HCT116 (cell line): ENCODE data around the gene TXNDC16. TPM values are rescaled to one million over a fixed set of nuclear protein-coding genes. Genes with fewer than 3 reads are reported as not detected.

Experiments
- ATAC-seq: fragments of 200-7000 bp; cut with Tn5 transposase; 2 replicates; pipeline ENCODE4 v1.9.1; 2020; ENCODE audit warnings: mild to moderate bottlenecking, moderate library complexity
- BruUV-seq: library from RNA; stranded (reverse); fragments of 400-500 nt; replicated peaks from 2 replicates; lab custom pipeline; 2021; lab: Mats Ljungman, UMichigan
- CTCF ChIA-PET: fragments of 300-600 bp; sonication (Branson Sonifier 250); formaldehyde crosslinking; loops from one replicate; lab custom pipeline; 2021; ENCODE audit warnings: antibody characterized with exemption; lab: Charles Lee
- POLR2A ChIA-PET: fragments of 300-600, 350-600 bp; sonication (Branson Sonifier 250); formaldehyde crosslinking; loops from one replicate; lab custom pipeline; 2021; ENCODE audit warnings: antibody characterized with exemption; lab: Charles Lee
- RAD21 ChIA-PET, 2 experiments: fragments of 300-600 bp; sonication (Branson Sonifier 250); formaldehyde crosslinking; loops; one replicate each; lab custom pipeline; 2023; ENCODE audit warnings: low total read pairs in 2 of 2; ENCODE audit not compliant: uncharacterized antibody in 2 of 2, unreplicated experiment in 2 of 2, low non-redundant PET in 1 of 2; lab: Charles Lee
- DNase-seq: peaks from one replicate; pipeline ENCODE4 v3.0.0-alpha.2; 2010; ENCODE audit warnings: low read depth, low spot score
- H2AFZ ChIP-seq: fragments of 200-600 bp; shearing (Covaris generic), sonication (generic); 2 replicates; pipeline ENCODE4 v1.6.1; 2017; ENCODE audit warnings: low read depth, mixed run types, mixed read lengths, antibody characterized with exemption, low read length; ENCODE audit not compliant: poor library complexity, severe bottlenecking
- H3K27ac ChIP-seq: 2 replicates; pipeline ENCODE4 v1.5.1; 2012; ENCODE audit warnings: low read depth, low read length
- H3K27me3 ChIP-seq: fragments of 200-600 bp; sonication (generic); 2 replicates; pipeline ENCODE4 v1.6.1; 2016; ENCODE audit warnings: mixed run types, low read length, mixed read lengths; ENCODE audit not compliant: insufficient read depth
- H3K36me3 ChIP-seq, 2 experiments: fragments of 200-500 bp in 1 of 2; fragments of 200-600 bp in 1 of 2; sonication (Bioruptor generic) in 1 of 2; sonication (generic) in 1 of 2; 2 replicates each; pipeline versions ENCODE4 v1.5.1 to v1.6.1; 2014 to 2016; ENCODE audit warnings: low read length in 2 of 2, inconsistent platforms in 1 of 2, mixed read lengths in 1 of 2, mixed run types in 1 of 2; ENCODE audit not compliant: insufficient read depth in 2 of 2, control insufficient read depth in 1 of 2
- H3K4me1 ChIP-seq, 2 experiments: fragments of 200-600 bp in 1 of 2; sonication (generic) in 1 of 2; 2 replicates each; pipeline versions ENCODE4 v1.5.1 to v1.6.1; 2012 to 2017; ENCODE audit warnings: low read length in 2 of 2, inconsistent platforms in 1 of 2, mild to moderate bottlenecking in 1 of 2, mixed read lengths in 1 of 2, mixed run types in 1 of 2, moderate library complexity in 1 of 2; ENCODE audit not compliant: insufficient read depth in 2 of 2, control insufficient read depth in 1 of 2
- H3K4me2 ChIP-seq: fragments of 200-600 bp; sonication (generic); 2 replicates; pipeline ENCODE4 v1.6.1; 2017; ENCODE audit warnings: mixed run types, low read length, mixed read lengths
- H3K4me3 ChIP-seq, 2 experiments: fragments of 200-600 bp in 1 of 2; sonication (generic) in 1 of 2; replicated peaks in 1 of 2; 2 replicates each; pipeline ENCODE4 v1.5.1; 2011 to 2016; ENCODE audit warnings: low read length in 2 of 2, control low read depth in 1 of 2, low read depth in 1 of 2, mild to moderate bottlenecking in 1 of 2, mixed read lengths in 1 of 2, mixed run types in 1 of 2
- H3K79me2 ChIP-seq: fragments of 200-600 bp; sonication (generic); 2 replicates; pipeline ENCODE4 v1.6.1; 2017; ENCODE audit warnings: mild to moderate bottlenecking, mixed run types, low read length, moderate library complexity, mixed read lengths; ENCODE audit not compliant: insufficient read depth
- H3K9ac ChIP-seq: fragments of 200-600 bp; sonication (generic); 2 replicates; pipeline ENCODE4 v1.6.1; 2016; ENCODE audit warnings: low read length, mixed read lengths
- H3K9me2 ChIP-seq: fragments of 200-600 bp; sonication (generic), shearing (Covaris generic); 2 replicates; pipeline ENCODE4 v1.6.1; 2017; ENCODE audit warnings: mixed run types, mild to moderate bottlenecking, moderate library complexity; ENCODE audit not compliant: insufficient read depth
- H3K9me3 ChIP-seq, 2 experiments: fragments of 200-500 bp in 1 of 2; fragments of 200-600 bp in 1 of 2; sonication (Bioruptor generic) in 1 of 2; sonication (generic) in 1 of 2; 2 replicates each; pipeline ENCODE4 v1.6.1; 2014 to 2017; ENCODE audit warnings: low read length in 2 of 2, mixed read lengths in 2 of 2, inconsistent platforms in 1 of 2, low read depth in 1 of 2, mild to moderate bottlenecking in 1 of 2, mixed run types in 1 of 2, moderate library complexity in 1 of 2; ENCODE audit not compliant: control insufficient read depth in 1 of 2, insufficient read depth in 1 of 2
- H4K20me1 ChIP-seq: fragments of 200-600 bp; sonication (generic), shearing (Covaris generic); 2 replicates; pipeline ENCODE4 v1.6.1; 2017; ENCODE audit warnings: mixed run types, mild to moderate bottlenecking, moderate library complexity; ENCODE audit not compliant: insufficient read depth
- CEBPB ChIP-seq: IDR thresholded peaks from 2 replicates; pipeline ENCODE4 v1.6.1; 2012; ENCODE audit warnings: low read depth
- ELF1 ChIP-seq: IDR thresholded peaks from 2 replicates; pipeline ENCODE4 v1.6.1; 2012; ENCODE audit warnings: low read depth, borderline replicate concordance
- EZH2 ChIP-seq: fragments of 200-600 bp; sonication (generic); IDR thresholded peaks from 2 replicates; pipeline ENCODE4 v1.6.1; 2017; ENCODE audit warnings: antibody characterized with exemption, mixed run types
- JUND ChIP-seq: IDR thresholded peaks from 2 replicates; pipeline ENCODE4 v1.6.1; 2012
- POLR2A ChIP-seq: IDR thresholded peaks from 2 replicates; pipeline ENCODE4 v1.7.0; 2011; ENCODE audit warnings: borderline replicate concordance; ENCODE audit not compliant: insufficient read depth, insufficient read length; ENCODE audit errors: extremely low read depth
- RAD21 ChIP-seq: IDR thresholded peaks from 2 replicates; pipeline ENCODE4 v1.6.1; 2012; ENCODE audit warnings: low read depth, mild to moderate bottlenecking
- SP1 ChIP-seq: IDR thresholded peaks from 2 replicates; pipeline ENCODE4 v1.6.1; 2012; ENCODE audit warnings: low read depth
- TCF7L2 ChIP-seq: IDR thresholded peaks from 2 replicates; pipeline ENCODE4 v1.7.0; 2011; ENCODE audit warnings: borderline replicate concordance, inconsistent platforms; ENCODE audit not compliant: insufficient read depth, insufficient read length; ENCODE audit errors: extremely low read depth
- YY1 ChIP-seq: IDR thresholded peaks from 2 replicates; pipeline ENCODE4 v1.6.1; 2011; ENCODE audit warnings: low read length, low read depth, moderate library complexity, mild to moderate bottlenecking; ENCODE audit not compliant: insufficient replicate concordance; ENCODE audit errors: extremely low read depth
- ZFX ChIP-seq: fragments of 450-650 bp; IDR thresholded peaks from 2 replicates; pipeline ENCODE4 v1.6.1; 2017
- ZNF274 ChIP-seq: fragments of 200-500 bp; sonication (Bioruptor generic); IDR thresholded peaks from 2 replicates; pipeline ENCODE4 v1.6.1; 2014; ENCODE audit warnings: mild to moderate bottlenecking, low read depth, low read length, inconsistent platforms
- intact Hi-C: fragments of 100-400 bp; cut with micrococcal nuclease; formaldehyde crosslinking; loops from 2 replicates; pipeline ENCODE4 v1.10.0; 2022
- total RNA-seq: library from RNA; stranded (reverse); gene quantifications from one replicate; pipeline ENCODE4 v1.2.1, GENCODE V29; 2021; ENCODE audit not compliant: unreplicated experiment
- TF ChIP-seq, protein P1 (sequence below): IDR thresholded peaks from 2 replicates; pipeline ENCODE4 v1.6.1; 2012
- TF ChIP-seq, protein P2 (sequence below): IDR thresholded peaks from 2 replicates; pipeline ENCODE4 v1.6.1; 2011; ENCODE audit warnings: mild to moderate bottlenecking, low read length, moderate library complexity; ENCODE audit not compliant: insufficient replicate concordance; ENCODE audit errors: extremely low read depth

The TXNDC16 gene
- total RNA-seq, 1 experiment from 2014 or later, result 2.7 TPM

DNA sequence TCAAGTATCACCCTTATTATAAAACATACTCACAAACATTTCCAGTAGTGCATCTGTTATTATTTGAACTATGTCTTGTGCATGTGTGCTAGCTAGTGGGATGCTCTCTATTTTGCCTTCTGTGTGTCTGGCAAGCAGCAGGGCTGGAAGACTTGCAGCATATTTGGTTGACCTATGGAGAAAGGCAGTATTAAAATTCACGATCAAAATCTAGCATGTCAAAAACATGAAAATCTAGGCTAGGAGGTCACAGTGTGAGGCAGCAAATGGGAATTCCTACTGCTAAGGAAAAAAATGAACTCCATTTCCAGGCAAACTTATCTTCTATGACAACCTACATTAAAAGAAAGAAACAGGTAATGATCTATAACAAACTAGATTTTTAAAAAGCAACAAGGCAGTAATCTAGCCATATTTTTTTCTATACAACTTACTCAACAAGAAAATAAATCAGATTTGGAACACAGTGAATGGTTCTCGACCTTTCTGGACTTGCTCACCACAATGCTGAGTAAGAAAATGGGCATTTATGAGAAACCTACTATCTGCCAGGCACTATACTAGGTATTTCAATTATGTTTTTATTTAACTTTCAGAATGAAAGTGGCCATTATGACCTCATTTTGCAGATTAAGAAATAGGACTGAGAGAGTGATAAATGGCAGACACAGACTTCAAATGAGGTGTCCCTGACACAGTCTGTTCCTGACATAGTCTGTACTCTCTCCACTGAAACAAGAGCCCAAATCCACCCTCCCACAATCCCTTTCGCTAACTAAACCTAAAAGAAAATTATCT, 96.8 kb downstream of the TXNDC16 start:
- Histone ChIP-seq H3K9me2 (no peaks in the 10 kb centered on the region), H3K79me2 (no peaks in the 10 kb centered on the region), H3K4me1 (peaks cover 6 to 10% of the 10 kb centered on the region in 2 experiments), H3K4me3 (no peak overlapping the region), H3K36me3 (no peaks in the 10 kb centered on the region), H3K9ac (no peak overlapping the region), H3K27me3 (no peaks in the 10 kb centered on the region), H3K27ac (no peak overlapping the region), H3K9me3 (no peaks in the 10 kb centered on the region), H2AFZ (no peak overlapping the region)
- RAD21 ChIA-PET, result no interaction called here
- BruUV-seq, result no TSS peak
- CTCF ChIA-PET, result no interaction called here
- DNase-seq, result no peak
- TF ChIP-seq RAD21 (no peak), YY1 (no peak)
- TF ChIP-seq, all 23 proteins: peak for 0
- no peaks in the 10 kb centered on the region for H4K20me1 ChIP-seq
- intact Hi-C loops, result no loop called here
- ATAC-seq, result no peak
- POLR2A ChIA-PET, result no interaction called here
- no peak overlapping the region for H3K4me2 ChIP-seq

DNA sequence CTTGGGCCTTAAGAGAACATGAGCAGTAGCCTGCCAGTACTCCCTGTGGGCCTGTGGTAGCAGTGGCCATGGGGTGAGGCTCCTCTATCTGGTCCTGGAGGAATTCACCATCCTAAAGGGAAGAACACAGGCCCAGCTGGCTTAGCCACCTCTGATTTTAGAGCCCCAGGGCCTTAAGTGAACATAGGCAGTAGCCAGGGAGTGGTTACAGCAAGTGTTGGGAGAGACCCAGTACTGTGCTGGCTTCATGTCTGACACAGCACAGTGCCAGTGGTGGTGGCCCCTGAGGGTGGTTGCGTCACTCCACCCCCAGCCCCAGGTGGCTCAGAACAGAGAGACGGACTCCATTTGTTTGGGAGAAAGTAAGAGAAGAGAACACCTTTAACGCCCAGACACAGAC, 105.1 kb downstream of the TXNDC16 start:
- intact Hi-C loops, result no loop called here
- no peak overlapping the region for H3K27ac ChIP-seq
- H3K9ac ChIP-seq, result no peak overlapping the region
- RAD21 ChIA-PET, result no interaction called here
- ATAC-seq (no peak), DNase-seq (no peak)
- no peak overlapping the region for H3K4me3 ChIP-seq
- POLR2A ChIA-PET, result no interaction called here
- no peaks in the 10 kb centered on the region for H3K27me3 ChIP-seq
- BruUV-seq, result no TSS peak
- CTCF ChIA-PET, result no interaction called here
- H3K9me3 ChIP-seq, result no peaks in the 10 kb centered on the region
- H3K4me1 ChIP-seq, result no peaks in the 10 kb centered on the region
- no peak for TF ChIP-seq SP1
- no peak for TF ChIP-seq ZFX
- TF ChIP-seq CEBPB, result no peak
- no peak for TF ChIP-seq ELF1
- TF ChIP-seq, protein P1, sequence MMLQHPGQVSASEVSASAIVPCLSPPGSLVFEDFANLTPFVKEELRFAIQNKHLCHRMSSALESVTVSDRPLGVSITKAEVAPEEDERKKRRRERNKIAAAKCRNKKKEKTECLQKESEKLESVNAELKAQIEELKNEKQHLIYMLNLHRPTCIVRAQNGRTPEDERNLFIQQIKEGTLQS, result no peak
- TF ChIP-seq POLR2A, result no peak
- TF ChIP-seq ZNF274, result no peak
- TF ChIP-seq JUND, result no peak
- no peak for TF ChIP-seq EZH2
- TF ChIP-seq YY1, result no peak
- TF ChIP-seq, protein P2, sequence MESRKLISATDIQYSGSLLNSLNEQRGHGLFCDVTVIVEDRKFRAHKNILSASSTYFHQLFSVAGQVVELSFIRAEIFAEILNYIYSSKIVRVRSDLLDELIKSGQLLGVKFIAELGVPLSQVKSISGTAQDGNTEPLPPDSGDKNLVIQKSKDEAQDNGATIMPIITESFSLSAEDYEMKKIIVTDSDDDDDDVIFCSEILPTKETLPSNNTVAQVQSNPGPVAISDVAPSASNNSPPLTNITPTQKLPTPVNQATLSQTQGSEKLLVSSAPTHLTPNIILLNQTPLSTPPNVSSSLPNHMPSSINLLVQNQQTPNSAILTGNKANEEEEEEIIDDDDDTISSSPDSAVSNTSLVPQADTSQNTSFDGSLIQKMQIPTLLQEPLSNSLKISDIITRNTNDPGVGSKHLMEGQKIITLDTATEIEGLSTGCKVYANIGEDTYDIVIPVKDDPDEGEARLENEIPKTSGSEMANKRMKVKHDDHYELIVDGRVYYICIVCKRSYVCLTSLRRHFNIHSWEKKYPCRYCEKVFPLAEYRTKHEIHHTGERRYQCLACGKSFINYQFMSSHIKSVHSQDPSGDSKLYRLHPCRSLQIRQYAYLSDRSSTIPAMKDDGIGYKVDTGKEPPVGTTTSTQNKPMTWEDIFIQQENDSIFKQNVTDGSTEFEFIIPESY, result no peak
- TF ChIP-seq TCF7L2, result no peak
- no peak overlapping the region for H3K4me2 ChIP-seq
- H3K36me3 ChIP-seq, result no peaks in the 10 kb centered on the region
- no peaks in the 10 kb centered on the region for H4K20me1 ChIP-seq
- H3K9me2 ChIP-seq, result no peaks in the 10 kb centered on the region
- H2AFZ ChIP-seq, result no peak overlapping the region
- H3K79me2 ChIP-seq, result no peaks in the 10 kb centered on the region
